H1 (cell line): ENCODE data around the gene TSPAN16. TPM values are rescaled to one million over a fixed set of nuclear protein-coding genes. Genes with fewer than 3 reads are reported as not detected.

ENCODE experiments used
- KDM4A ChIP-seq: IDR thresholded peaks from one replicate; pipeline ENCODE4 v1.7.1; 2012; ENCODE audit warnings: low read depth, mild to moderate bottlenecking, moderate library complexity, low read length, inconsistent platforms; ENCODE audit not compliant: severe bottlenecking
- SRF ChIP-seq: IDR thresholded peaks from 2 replicates; pipeline ENCODE4 v1.6.1; 2011; ENCODE audit warnings: mild to moderate bottlenecking, low read depth, low read length, moderate library complexity
- polyA plus RNA-seq, 7 experiments: library from polyadenylated mRNA; depleted of rRNA in 3 of 7; stranded (reverse) in 5 of 7; unstranded in 2 of 7; fragments of >200 nt in 5 of 7; fragments of 200-250 nt in 2 of 7; gene quantifications; 1 replicate in 5 of 7; 2 replicates in 1 of 7; 4 replicates in 1 of 7; pipeline versions ENCODE4 v1.2.1 to v1.2.3, GENCODE V29; 2011 to 2013; ENCODE audit warnings: missing spikeins in 2 of 7, mixed read lengths in 2 of 7
- total RNA-seq: library from RNA; stranded (reverse); fragmentation: NEBNext Ultra II Directional; extraction: Animal tissue kit (Norgen Biotek cat#: 25700); gene quantifications from 2 replicates; pipeline ENCODE4 v1.2.1, GENCODE V29; 2021

TSPAN16 gene
- total and polyA plus RNA-seq, 2 of the 8 experiments (the other 6 are each of a cell fraction or from before 2014, with no cell fraction given): not detected

DNA sequence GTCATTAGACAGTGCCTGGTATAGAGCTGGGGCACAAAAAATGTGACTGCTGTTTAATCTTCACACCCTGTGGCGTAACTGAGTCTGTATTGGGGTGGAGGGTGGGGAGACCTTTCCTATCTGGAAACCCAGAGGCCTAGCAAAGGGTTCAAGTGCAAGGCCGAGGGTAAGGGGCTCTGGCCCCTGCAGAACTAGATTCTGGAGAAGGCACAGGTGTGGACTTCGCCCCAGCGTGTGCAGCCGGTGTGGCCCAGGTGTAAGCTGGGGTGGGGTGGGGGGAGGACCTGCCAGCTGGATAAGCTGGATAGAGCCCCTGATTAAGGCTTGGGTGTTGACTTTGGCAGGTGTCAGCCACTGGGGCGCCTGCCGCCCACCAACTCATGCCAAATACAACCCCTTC is 42.2 kb downstream of the TSPAN16 start (continued):
- TF ChIP-seq SRF (no peak), KDM4A (no peak)
